Endodermal cell (in vitro differentiated cells): ENCODE data around the gene EDN1. TPM values are rescaled to one million over a fixed set of nuclear protein-coding genes. Genes with fewer than 3 reads are reported as not detected.

Experiments
- DNase-seq: peaks from one replicate; pipeline ENCODE4 v3.0.0-alpha.2; 2017
- H3K27ac ChIP-seq: 2 replicates; pipeline ENCODE4 v1.5.1; 2013; ENCODE audit warnings: mild to moderate bottlenecking, low read depth, low read length, moderate library complexity
- H3K27me3 ChIP-seq: 2 replicates; pipeline ENCODE4 v1.6.1; 2013; ENCODE audit warnings: mild to moderate bottlenecking, low read length, moderate library complexity; ENCODE audit not compliant: insufficient read depth, control insufficient read depth, poor library complexity, severe bottlenecking
- H3K36me3 ChIP-seq: 2 replicates; pipeline ENCODE4 v1.7.0; 2013; ENCODE audit warnings: mild to moderate bottlenecking, low read length, moderate library complexity; ENCODE audit not compliant: control insufficient read depth, insufficient read depth
- H3K4me1 ChIP-seq: one replicate; pipeline ENCODE4 v1.7.0; 2013; ENCODE audit warnings: low read length; ENCODE audit not compliant: control insufficient read depth, insufficient read depth
- H3K4me3 ChIP-seq: 2 replicates; pipeline ENCODE4 v1.5.1; 2013; ENCODE audit warnings: mild to moderate bottlenecking, low read length, moderate library complexity
- H3K9ac ChIP-seq: 2 replicates; pipeline ENCODE4 v1.6.1; 2013; ENCODE audit warnings: mild to moderate bottlenecking, low read length, moderate library complexity; ENCODE audit not compliant: poor library complexity, severe bottlenecking; ENCODE audit errors: extremely low read depth
- H3K9me3 ChIP-seq: 2 replicates; pipeline ENCODE4 v1.6.1; 2013; ENCODE audit warnings: mild to moderate bottlenecking, low read length, moderate library complexity; ENCODE audit not compliant: control insufficient read depth
- H3K27ac Mint-ChIP-seq: 2 replicates; pipeline ENCODE4 v1.8.0; 2020; ENCODE audit warnings: mixed read lengths
- H3K27me3 Mint-ChIP-seq: 2 replicates; pipeline ENCODE4 v1.8.0; 2021; ENCODE audit warnings: mild to moderate bottlenecking, mixed read lengths; ENCODE audit not compliant: insufficient read depth
- H3K36me3 Mint-ChIP-seq: 2 replicates; pipeline ENCODE4 v1.8.0; 2020; ENCODE audit warnings: low read depth, mixed read lengths
- H3K4me1 Mint-ChIP-seq: 2 replicates; pipeline ENCODE4 v1.8.0; 2020; ENCODE audit warnings: mixed read lengths
- H3K4me3 Mint-ChIP-seq: 2 replicates; pipeline ENCODE4 v1.8.0; 2020; ENCODE audit warnings: mild to moderate bottlenecking, moderate library complexity, mixed read lengths
- H3K9me3 Mint-ChIP-seq: 2 replicates; pipeline ENCODE4 v1.8.0; 2020; ENCODE audit warnings: mild to moderate bottlenecking, mixed read lengths
- CTCF ChIP-seq: fragments of 200-600 bp; sonication (generic); conservative IDR thresholded peaks from 2 replicates; pipeline ENCODE4 v1.5.0; 2021; ENCODE audit warnings: antibody characterized with exemption, mild to moderate bottlenecking
- WGBS, 2 experiments: methylation state at CpG; one replicate each; pipeline versions ENCODE4 v1.1.5 to v1.1.7; 2013; ENCODE audit warnings: missing lambda C conversion rate in 2 of 2, mixed read lengths in 1 of 2; ENCODE audit not compliant: insufficient coverage in 1 of 2, insufficient read length in 1 of 2; 5-methylcytosine and 5-hydroxymethylcytosine counted together
- total RNA-seq, 2 donors: library from RNA; stranded (reverse); fragmentation: NEBNext Ultra II Directional in 1 of 2; extraction: Animal tissue kit (Norgen Biotek cat#: 25700) in 1 of 2; gene quantifications; 2 replicates in 1 of 2; 3 replicates in 1 of 2; pipeline ENCODE4 v1.2.1, GENCODE V29; 2021

The EDN1 gene
- total RNA-seq, 2 donors from 2014 or later: 0.27 to 0.46 TPM

GRCh38 chr6:12245360-12245759, 44.8 kb upstream of the EDN1 start:
- no peak for DNase-seq
- Histone ChIP-seq H3K4me3 (no peak overlapping the region), H3K9me3 (no peaks in the 10 kb centered on the region), H3K9ac (no peak overlapping the region), H3K27ac (no peak overlapping the region), H3K27me3 (no peaks in the 10 kb centered on the region), H3K4me1 (peaks cover 6% of the 10 kb centered on the region), H3K36me3 (no peaks in the 10 kb centered on the region)
- no peak overlapping the region for H3K4me3 Mint-ChIP-seq
- WGBS, 2 experiments: 83 to 100% methylated on average over 1 of the region's 1 CpG
- H3K36me3 Mint-ChIP-seq: no peaks in the 10 kb centered on the region
- H3K4me1 Mint-ChIP-seq: peaks cover 16% of the 10 kb centered on the region
- H3K27me3 Mint-ChIP-seq: peaks cover 11% of the 10 kb centered on the region
- no peak for TF ChIP-seq CTCF
- no peaks in the 10 kb centered on the region for H3K9me3 Mint-ChIP-seq
- H3K27ac Mint-ChIP-seq: no peak overlapping the region

DNA sequence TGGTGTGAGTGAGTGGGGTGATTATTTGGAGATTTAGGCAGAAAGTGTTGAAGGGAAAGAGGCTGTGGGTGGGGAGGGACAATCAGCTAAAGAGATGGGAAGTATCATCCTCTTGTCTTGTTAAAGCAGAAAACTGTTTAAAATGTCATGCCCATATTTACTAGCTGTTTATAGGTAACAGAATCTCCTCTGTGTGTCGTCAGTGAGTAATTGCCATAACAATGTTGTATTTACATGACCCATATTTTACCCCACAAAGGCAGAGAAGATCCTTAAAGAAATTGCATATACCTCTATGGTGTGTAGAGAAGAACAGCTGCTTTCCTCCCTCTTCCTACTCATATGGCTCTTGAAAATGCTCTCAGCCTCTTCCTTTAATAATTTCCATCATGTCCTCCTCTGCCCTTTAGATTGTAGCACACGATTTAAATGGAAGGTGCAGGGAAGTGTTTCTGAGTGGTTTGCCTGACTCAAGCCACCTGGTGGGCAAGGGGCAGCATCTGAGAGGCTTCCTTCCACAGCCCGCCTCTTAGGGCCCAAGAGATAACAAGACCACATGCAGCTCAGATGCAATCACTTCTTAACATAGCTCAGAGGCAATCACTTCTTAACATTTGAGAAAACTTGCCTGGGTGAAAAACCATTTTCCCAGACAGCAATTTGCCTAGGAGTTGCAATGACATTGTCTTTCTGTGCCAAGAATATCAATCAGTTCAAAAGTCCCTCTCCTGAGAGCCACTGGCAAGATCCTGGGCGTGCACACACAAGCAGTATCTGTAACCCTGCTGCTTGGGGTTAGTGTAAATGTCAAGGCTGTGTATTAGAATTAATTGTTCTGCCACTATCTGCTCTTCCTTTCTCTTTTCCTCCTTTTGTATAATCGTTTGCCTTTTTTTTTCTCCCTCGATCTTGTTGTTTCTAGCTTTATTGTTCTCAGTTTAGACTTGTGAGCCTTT, 44.1 kb upstream of the EDN1 start:
- peaks cover 6% of the 10 kb centered on the region for H3K4me1 ChIP-seq
- DNase-seq: peak; percentile 72
- Mint-ChIP-seq H3K27me3 (peaks cover 11% of the 10 kb centered on the region), H3K4me1 (peaks cover 16% of the 10 kb centered on the region), H3K9me3 (no peaks in the 10 kb centered on the region), H3K4me3 (no peak overlapping the region), H3K27ac (no peak overlapping the region), H3K36me3 (no peaks in the 10 kb centered on the region)
- H3K9ac ChIP-seq: no peak overlapping the region
- WGBS, 2 experiments: 57 to 60% methylated on average over 1 to 3 of the region's 6 CpGs
- no peaks in the 10 kb centered on the region for H3K36me3 ChIP-seq
- H3K9me3 ChIP-seq: no peaks in the 10 kb centered on the region
- TF ChIP-seq CTCF: peak; percentile 76
- peak overlapping the region; percentile 2 for H3K4me3 ChIP-seq
- no peaks in the 10 kb centered on the region for H3K27me3 ChIP-seq
- no peak overlapping the region for H3K27ac ChIP-seq

DNA sequence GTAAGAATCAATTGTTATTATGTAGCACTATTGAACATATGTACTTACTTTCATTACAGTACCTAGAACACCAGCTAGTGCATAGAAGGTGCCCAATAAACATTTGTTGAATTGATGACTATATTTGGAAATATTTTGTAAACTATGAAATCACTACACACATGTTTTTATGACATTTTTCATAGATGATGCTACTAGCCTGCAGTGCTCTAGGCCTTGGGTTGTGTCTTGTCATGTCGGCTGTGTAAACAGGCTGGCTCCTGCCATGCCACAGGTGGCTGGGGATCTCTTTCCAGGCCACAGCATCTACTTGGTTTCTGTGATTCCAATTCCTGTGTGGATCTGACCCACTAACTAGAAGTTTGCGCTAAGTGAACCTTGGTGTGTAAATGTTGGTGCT, 43.3 kb upstream of the EDN1 start:
- 96 to 100% methylated on average over 1 to 2 of the region's 2 CpGs for WGBS, 2 experiments
- Histone ChIP-seq H3K9ac (no peak overlapping the region), H3K36me3 (no peaks in the 10 kb centered on the region), H3K4me3 (peak overlapping the region; percentile 2), H3K4me1 (peaks cover 6% of the 10 kb centered on the region), H3K9me3 (no peaks in the 10 kb centered on the region), H3K27me3 (peaks cover 7% of the 10 kb centered on the region), H3K27ac (no peak overlapping the region)
- H3K4me1 Mint-ChIP-seq: peaks cover 16% of the 10 kb centered on the region
- H3K27ac Mint-ChIP-seq: no peak overlapping the region
- H3K36me3 Mint-ChIP-seq: no peaks in the 10 kb centered on the region
- peaks cover 11% of the 10 kb centered on the region for H3K27me3 Mint-ChIP-seq
- no peak for DNase-seq
- no peak overlapping the region for H3K4me3 Mint-ChIP-seq
- no peak for TF ChIP-seq CTCF
- no peaks in the 10 kb centered on the region for H3K9me3 Mint-ChIP-seq
